HepG2 (cell line): ENCODE measurements around the gene UPB1. TPM values are rescaled to one million over a fixed set of nuclear protein-coding genes. Genes with fewer than 3 reads are reported as not detected.

Experiments used
- AKNA ChIP-seq: sonication (generic); formaldehyde crosslinking; IDR thresholded peaks from 2 replicates; pipeline ENCODE4 v1.4.0; 2020; ENCODE audit warnings: missing genetic modification reagents, borderline replicate concordance
- ARNT2 ChIP-seq: sonication (generic); formaldehyde crosslinking; IDR thresholded peaks from 2 replicates; pipeline ENCODE4 v1.8.0; 2022; ENCODE audit warnings: mild to moderate bottlenecking, low read depth, missing genetic modification reagents, moderate library complexity
- FOXP4 ChIP-seq: sonication (generic); formaldehyde crosslinking; IDR thresholded peaks from 2 replicates; pipeline ENCODE4 v1.4.0; 2020; ENCODE audit warnings: missing genetic modification reagents
- GATAD2A ChIP-seq: IDR thresholded peaks from 2 replicates; pipeline ENCODE4 v1.6.1; 2016
- MXD3 ChIP-seq: IDR thresholded peaks from 2 replicates; pipeline ENCODE4 v1.6.1; 2016; ENCODE audit warnings: mild to moderate bottlenecking, missing biosample characterization, missing genetic modification reagents
- MYC ChIP-seq: sonication (generic); formaldehyde crosslinking; IDR thresholded peaks from 2 replicates; pipeline ENCODE4 v1.9.0; 2021; ENCODE audit warnings: missing genetic modification reagents, borderline replicate concordance
- NKX3-1 ChIP-seq: sonication (generic); formaldehyde crosslinking; IDR thresholded peaks from 2 replicates; pipeline ENCODE4 v1.5.0; 2020; ENCODE audit warnings: missing genetic modification reagents
- RFXAP ChIP-seq: sonication (generic); formaldehyde crosslinking; IDR thresholded peaks from 2 replicates; pipeline ENCODE4 v1.4.0; 2020; ENCODE audit warnings: missing genetic modification reagents, borderline replicate concordance
- SRSF4 ChIP-seq: fragments of 200-400 bp; formaldehyde crosslinking; IDR thresholded peaks from one replicate; pipeline ENCODE4 v1.6.1; 2018; ENCODE audit warnings: mild to moderate bottlenecking, low read depth, low read length, moderate library complexity; ENCODE audit not compliant: poor library complexity, severe bottlenecking
- SRSF9 ChIP-seq: fragments of 200-400 bp; formaldehyde crosslinking; IDR thresholded peaks from 2 replicates; pipeline ENCODE4 v1.6.1; 2018; ENCODE audit warnings: borderline replicate concordance, mild to moderate bottlenecking, low read depth, low read length; ENCODE audit not compliant: insufficient read depth, poor library complexity, severe bottlenecking
- TERF1 ChIP-seq: sonication (generic); formaldehyde crosslinking; IDR thresholded peaks from 2 replicates; pipeline ENCODE4 v1.8.0; 2022; ENCODE audit warnings: mild to moderate bottlenecking, missing genetic modification reagents, moderate library complexity
- ZFP82 ChIP-seq: sonication (generic); formaldehyde crosslinking; IDR thresholded peaks from 2 replicates; pipeline ENCODE4 v1.5.1; 2020; ENCODE audit warnings: mild to moderate bottlenecking, missing genetic modification reagents, borderline replicate concordance
- ZNF350 ChIP-seq: sonication (generic); formaldehyde crosslinking; IDR thresholded peaks from 2 replicates; pipeline ENCODE4 v1.4.0; 2020; ENCODE audit warnings: mild to moderate bottlenecking, low read depth, missing genetic modification reagents, borderline replicate concordance
- ZNF792 ChIP-seq: IDR thresholded peaks from 2 replicates; pipeline ENCODE4 v1.6.1; 2016
- polyA plus RNA-seq, 8 experiments: library from polyadenylated mRNA; depleted of rRNA in 3 of 8; stranded (reverse) in 7 of 8; unstranded in 1 of 8; fragments of >200 nt; fragmentation: Illumina TruSeq in 4 of 8; extraction: Trizol in 4 of 8; gene quantifications; 2 replicates each; pipeline versions ENCODE4 v1.2.1 to v1.2.3, GENCODE V29; 2011 to 2016; ENCODE audit warnings: low read depth in 4 of 8, missing spikeins in 1 of 8, mixed read lengths in 1 of 8; ENCODE audit not compliant: insufficient read depth in 1 of 8
- total RNA-seq, 5 experiments: library from RNA; depleted of rRNA; stranded (reverse); fragments of >200 nt; fragmentation: Illumina TruSeq; extraction: Trizol; gene quantifications; 2 replicates each; pipeline ENCODE4 v1.2.3, GENCODE V29; 2016; ENCODE audit warnings: low read depth in 1 of 5
- TF ChIP-seq, protein P1 (sequence below): sonication (generic); formaldehyde crosslinking; IDR thresholded peaks from 2 replicates; pipeline ENCODE4 v1.4.0; 2020; ENCODE audit warnings: missing genetic modification reagents

UPB1 gene
- total and polyA plus RNA-seq, 2 of the 13 experiments (the other 11 are each of a cell fraction or from before 2014, with no cell fraction given): 0.38 to 1.2 TPM

- TF ChIP-seq, protein P1, sequence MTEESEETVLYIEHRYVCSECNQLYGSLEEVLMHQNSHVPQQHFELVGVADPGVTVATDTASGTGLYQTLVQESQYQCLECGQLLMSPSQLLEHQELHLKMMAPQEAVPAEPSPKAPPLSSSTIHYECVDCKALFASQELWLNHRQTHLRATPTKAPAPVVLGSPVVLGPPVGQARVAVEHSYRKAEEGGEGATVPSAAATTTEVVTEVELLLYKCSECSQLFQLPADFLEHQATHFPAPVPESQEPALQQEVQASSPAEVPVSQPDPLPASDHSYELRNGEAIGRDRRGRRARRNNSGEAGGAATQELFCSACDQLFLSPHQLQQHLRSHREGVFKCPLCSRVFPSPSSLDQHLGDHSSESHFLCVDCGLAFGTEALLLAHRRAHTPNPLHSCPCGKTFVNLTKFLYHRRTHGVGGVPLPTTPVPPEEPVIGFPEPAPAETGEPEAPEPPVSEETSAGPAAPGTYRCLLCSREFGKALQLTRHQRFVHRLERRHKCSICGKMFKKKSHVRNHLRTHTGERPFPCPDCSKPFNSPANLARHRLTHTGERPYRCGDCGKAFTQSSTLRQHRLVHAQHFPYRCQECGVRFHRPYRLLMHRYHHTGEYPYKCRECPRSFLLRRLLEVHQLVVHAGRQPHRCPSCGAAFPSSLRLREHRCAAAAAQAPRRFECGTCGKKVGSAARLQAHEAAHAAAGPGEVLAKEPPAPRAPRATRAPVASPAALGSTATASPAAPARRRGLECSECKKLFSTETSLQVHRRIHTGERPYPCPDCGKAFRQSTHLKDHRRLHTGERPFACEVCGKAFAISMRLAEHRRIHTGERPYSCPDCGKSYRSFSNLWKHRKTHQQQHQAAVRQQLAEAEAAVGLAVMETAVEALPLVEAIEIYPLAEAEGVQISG (CRISPR knock-in tag): 0 out of 2 replicates have a peak, but pooled peaks have one; percentile 6
- TF ChIP-seq ARNT2 (CRISPR knock-in tag): peak; percentile 46; the same call in 1 of the 2 replicates
- no peak for TF ChIP-seq SRSF9
- 0 out of 2 replicates have a peak, but pooled peaks have one; percentile 20 for TF ChIP-seq ZNF792 (CRISPR knock-in tag)
- TF ChIP-seq ZFP82 (CRISPR knock-in tag): peak; percentile 7; the same call in 1 of the 2 replicates
- TF ChIP-seq AKNA (CRISPR knock-in tag): no peak
- peak; percentile 16; the same call in 1 of the 2 replicates for TF ChIP-seq FOXP4
- no peak for TF ChIP-seq MXD3 (CRISPR knock-in tag)
- peak; percentile 42; the same call in 1 of the 2 replicates for TF ChIP-seq RFXAP (CRISPR knock-in tag)
- TF ChIP-seq NKX3-1 (CRISPR knock-in tag): peak; percentile 50; the same call in 1 of the 2 replicates
- 0 out of 2 replicates have a peak, but pooled peaks have one; percentile 10 for TF ChIP-seq GATAD2A
- TF ChIP-seq ZNF350 (CRISPR knock-in tag): peak; percentile 19; the same call in 1 of the 2 replicates
- TF ChIP-seq TERF1 (CRISPR knock-in tag): 0 out of 2 replicates have a peak, but pooled peaks have one; percentile 32
- TF ChIP-seq SRSF4: no peak
- TF ChIP-seq MYC: peak; percentile 20; the same call in 1 of the 2 replicates
Measured at GRCh38 chr22:24554313-24555164, 59.4 kb downstream of the UPB1 start, which contains the start of gene GUCD1 (continued).
